ENCODE data around the gene PFKFB2.

Gene PFKFB2

GRCh38 chr1:207052911-207053769 lies at the start of gene PFKFB2:
TSS of gene PFKFB2 (plus strand) at chr1:207053275. CDS start at chr1:207054718, 1,443 bp downstream.
- H3K9ac ChIP-seq (ENCODE audit: insufficient read length), result peak within 1 kb of the TSS; percentile 79
- no peaks in the 10 kb centered on the region for H3K9me3 ChIP-seq (ENCODE audit: low read depth, low read length)
- peaks cover 14% of the 10 kb centered on the region for H3K36me3 ChIP-seq (ENCODE audit: insufficient read depth, low read length)
- H3K4me3 ChIP-seq, result peak within 1 kb of the TSS; percentile 82
- DNase-seq (ENCODE audit: low read depth, low spot score), result peak; percentile 74
- H3K27ac ChIP-seq, result no peak within 1 kb of the TSS
- TF ChIP-seq FOXP2 (optimal IDR thresholded peaks at IDR 0.05; ENCODE audit: control extremely low read depth, extremely low read length, insufficient read depth) (no peak), POLR2AphosphoS5 (IDR thresholded peaks at IDR 0.05; ENCODE audit: borderline replicate concordance, low read depth, low read length) (no peak; the same call in 1 of the 2 replicates), EZH2 (IDR thresholded peaks at IDR 0.05) (no peak)

GRCh38 chr1:207004931-207005830 lies 47.9 kb upstream of the PFKFB2 start:
- no peak overlapping the region for H3K27ac ChIP-seq
- no peaks in the 10 kb centered on the region for H3K9me3 ChIP-seq (ENCODE audit: low read depth, low read length)
- TF ChIP-seq FOXP2 (optimal IDR thresholded peaks at IDR 0.05; ENCODE audit: control extremely low read depth, extremely low read length, insufficient read depth), result no peak
- no peak for TF ChIP-seq EZH2 (IDR thresholded peaks at IDR 0.05)
- TF ChIP-seq POLR2AphosphoS5 (IDR thresholded peaks at IDR 0.05; ENCODE audit: borderline replicate concordance, low read depth, low read length), result no peak
- H3K4me3 ChIP-seq, result no peak overlapping the region
- peak; percentile 16 for DNase-seq (ENCODE audit: low read depth, low spot score)
- H3K9ac ChIP-seq (ENCODE audit: insufficient read length), result no peak overlapping the region
- no peaks in the 10 kb centered on the region for H3K36me3 ChIP-seq (ENCODE audit: insufficient read depth, low read length)

- DNase-seq (ENCODE audit: low read depth, low spot score), result no peak
- Histone ChIP-seq H3K9ac (ENCODE audit: insufficient read length) (no peak overlapping the region), H3K9me3 (ENCODE audit: low read depth, low read length) (no peaks in the 10 kb centered on the region), H3K4me3 (no peak overlapping the region), H3K36me3 (ENCODE audit: insufficient read depth, low read length) (no peaks in the 10 kb centered on the region), H3K27ac (no peak overlapping the region)
- TF ChIP-seq POLR2AphosphoS5 (IDR thresholded peaks at IDR 0.05; ENCODE audit: borderline replicate concordance, low read depth, low read length), result no peak
- no peak for TF ChIP-seq FOXP2 (optimal IDR thresholded peaks at IDR 0.05; ENCODE audit: control extremely low read depth, extremely low read length, insufficient read depth)
- TF ChIP-seq EZH2 (IDR thresholded peaks at IDR 0.05), result no peak
Observed at GRCh38 chr1:207006083-207006482, 47.0 kb upstream of the PFKFB2 start.

GRCh38 chr1:207006914-207007313 lies 46.2 kb upstream of the PFKFB2 start:
- no peak overlapping the region for H3K27ac ChIP-seq
- no peak overlapping the region for H3K9ac ChIP-seq (ENCODE audit: insufficient read length)

GRCh38 chr1:207007352-207008033 lies 45.6 kb upstream of the PFKFB2 start:
- no peak overlapping the region for H3K4me3 ChIP-seq
- no peaks in the 10 kb centered on the region for H3K36me3 ChIP-seq (ENCODE audit: insufficient read depth, low read length)
- DNase-seq (ENCODE audit: low read depth, low spot score), result no peak
- H3K9ac ChIP-seq (ENCODE audit: insufficient read length), result no peak overlapping the region
- H3K27ac ChIP-seq, result no peak overlapping the region
- no peaks in the 10 kb centered on the region for H3K9me3 ChIP-seq (ENCODE audit: low read depth, low read length)
- TF ChIP-seq POLR2AphosphoS5 (IDR thresholded peaks at IDR 0.05; ENCODE audit: borderline replicate concordance, low read depth, low read length), result no peak
- TF ChIP-seq EZH2 (IDR thresholded peaks at IDR 0.05), result no peak
- TF ChIP-seq FOXP2 (optimal IDR thresholded peaks at IDR 0.05; ENCODE audit: control extremely low read depth, extremely low read length, insufficient read depth), result no peak

More at GRCh38 chr1:207006914-207007313, 46.2 kb upstream of the PFKFB2 start:
- Histone ChIP-seq H3K9me3 (ENCODE audit: low read depth, low read length) (no peaks in the 10 kb centered on the region), H3K4me3 (no peak overlapping the region), H3K36me3 (ENCODE audit: insufficient read depth, low read length) (no peaks in the 10 kb centered on the region)
- no peak for DNase-seq (ENCODE audit: low read depth, low spot score)
- TF ChIP-seq POLR2AphosphoS5 (IDR thresholded peaks at IDR 0.05; ENCODE audit: borderline replicate concordance, low read depth, low read length) (no peak), EZH2 (IDR thresholded peaks at IDR 0.05) (no peak), FOXP2 (optimal IDR thresholded peaks at IDR 0.05; ENCODE audit: control extremely low read depth, extremely low read length, insufficient read depth) (no peak)

- TF ChIP-seq FOXP2 (optimal IDR thresholded peaks at IDR 0.05; ENCODE audit: control extremely low read depth, extremely low read length, insufficient read depth), result no peak
- TF ChIP-seq POLR2AphosphoS5 (IDR thresholded peaks at IDR 0.05; ENCODE audit: borderline replicate concordance, low read depth, low read length), result no peak
- TF ChIP-seq EZH2 (IDR thresholded peaks at IDR 0.05), result no peak
- Histone ChIP-seq H3K9ac (ENCODE audit: insufficient read length) (no peak overlapping the region), H3K36me3 (ENCODE audit: insufficient read depth, low read length) (no peaks in the 10 kb centered on the region), H3K27ac (no peak overlapping the region), H3K9me3 (ENCODE audit: low read depth, low read length) (no peaks in the 10 kb centered on the region), H3K4me3 (no peak overlapping the region)
- DNase-seq (ENCODE audit: low read depth, low spot score), result no peak
Observed at GRCh38 chr1:207009182-207009850, 43.8 kb upstream of the PFKFB2 start.

GRCh38 chr1:207009945-207010344 lies 43.1 kb upstream of the PFKFB2 start:
- DNase-seq (ENCODE audit: low read depth, low spot score), result no peak
- TF ChIP-seq EZH2 (IDR thresholded peaks at IDR 0.05) (no peak), FOXP2 (optimal IDR thresholded peaks at IDR 0.05; ENCODE audit: control extremely low read depth, extremely low read length, insufficient read depth) (no peak), POLR2AphosphoS5 (IDR thresholded peaks at IDR 0.05; ENCODE audit: borderline replicate concordance, low read depth, low read length) (no peak)
- H3K36me3 ChIP-seq (ENCODE audit: insufficient read depth, low read length), result no peaks in the 10 kb centered on the region
- no peaks in the 10 kb centered on the region for H3K9me3 ChIP-seq (ENCODE audit: low read depth, low read length)
- no peak overlapping the region for H3K27ac ChIP-seq
- H3K4me3 ChIP-seq, result no peak overlapping the region
- H3K9ac ChIP-seq (ENCODE audit: insufficient read length), result no peak overlapping the region

Measured in SK-N-MC (cell line).